ENCODE measurements around the gene DEPDC7. TPM values are rescaled to one million over a fixed set of nuclear protein-coding genes. Genes with fewer than 3 reads are reported as not detected.

Gene DEPDC7
- total and polyA plus RNA-seq, 2 of the 4 experiments (the other 2 are of a cell fraction), result 7.4 to 9.7 TPM

GRCh38 chr11:32983506-32983905, 32.2 kb upstream of the DEPDC7 start:
- Histone ChIP-seq H3K27me3 (ENCODE audit: control insufficient read depth, insufficient read depth, low read length) (no peaks in the 10 kb centered on the region), H4K91ac (ENCODE audit: insufficient read depth, low read depth, low read length) (no peak overlapping the region), H3K4ac (ENCODE audit: low read depth, low read length) (no peak overlapping the region), H4K5ac (ENCODE audit: low read depth, low read length) (no peak overlapping the region), H3K79me1 (ENCODE audit: low read depth in 1 of 2, low read length in 2 of 2) (0 out of 4 replicates have a peak, but pooled peaks cover 0 to 4% of the 10 kb centered on the region in 2 experiments), H2BK5ac (ENCODE audit: low read depth, low read length, poor library complexity, severe bottlenecking) (no peak overlapping the region), H3K9me1 (ENCODE audit: insufficient read depth, low read length) (peaks cover 4% of the 10 kb centered on the region), H3K27ac (ENCODE audit: insufficient read depth, low read length) (no peak overlapping the region), H3K36me3 (ENCODE audit: control insufficient read depth, insufficient read depth, low read length) (no peaks in the 10 kb centered on the region; the same call in 1 of the 2 replicates), H2AK5ac (ENCODE audit: low read depth, low read length) (no peak overlapping the region), H4K20me1 (ENCODE audit: insufficient read depth, low read length) (no peaks in the 10 kb centered on the region), H3K56ac (ENCODE audit: extremely low read depth, insufficient read depth, low read length) (no peak overlapping the region), H2AK9ac (replicated peaks; ENCODE audit: low read depth, low read length, poor library complexity) (no peak overlapping the region), H3K4me3 (ENCODE audit: insufficient read depth, low read depth, low read length) (no peak overlapping the region), H3K9me3 (ENCODE audit: control insufficient read depth, insufficient read depth, low read length) (no peaks in the 10 kb centered on the region), H3K4me2 (ENCODE audit: low read depth, low read length) (no peak overlapping the region), H3K4me1 (ENCODE audit: control insufficient read depth, insufficient read depth, low read length) (peaks cover 6% of the 10 kb centered on the region), H3K18ac (ENCODE audit: low read depth, low read length) (no peak overlapping the region), H3K23ac (ENCODE audit: low read depth, low read length) (no peak overlapping the region), H2BK15ac (ENCODE audit: low read depth, low read length) (no peak overlapping the region), H3K9ac (ENCODE audit: low read depth, low read length) (no peak overlapping the region), H3K14ac (replicated peaks; ENCODE audit: low read depth, low read length) (no peak overlapping the region), H2BK20ac (ENCODE audit: low read depth, low read length) (no peak overlapping the region), H2BK120ac (ENCODE audit: low read depth, low read length) (no peak overlapping the region), H2AFZ (replicated peaks; ENCODE audit: low read length, poor library complexity) (no peak overlapping the region), H4K8ac (ENCODE audit: low read depth in 2 of 2, low read length in 2 of 2) (no peak overlapping the region)
- no TSS peak for BruUV-seq (replicated peaks)
- no peak for TF ChIP-seq RCOR1 (IDR thresholded peaks at IDR 0.05; ENCODE audit: insufficient replicate concordance, low read length)
- no peak for TF ChIP-seq ELK1 (IDR thresholded peaks at IDR 0.05; ENCODE audit: borderline replicate concordance, low read depth, low read length)
- TF ChIP-seq FOS (IDR thresholded peaks at IDR 0.05; ENCODE audit: low read depth, low read length), result no peak
- TF ChIP-seq RAD21 (IDR thresholded peaks at IDR 0.05; ENCODE audit: low read length), result no peak
- no peak for TF ChIP-seq POLR2A (IDR thresholded peaks at IDR 0.05; ENCODE audit: low read depth, low read length)
- no peak for TF ChIP-seq RFX5 (IDR thresholded peaks at IDR 0.05; ENCODE audit: low read depth, low read length)
- TF ChIP-seq MAFK (IDR thresholded peaks at IDR 0.05; ENCODE audit: low read depth, low read length), result no peak
- TF ChIP-seq USF2 (IDR thresholded peaks at IDR 0.05; ENCODE audit: low read depth, low read length), result no peak
- TF ChIP-seq CEBPB (IDR thresholded peaks at IDR 0.05; ENCODE audit: low read depth, low read length), result no peak
- no peak for TF ChIP-seq BHLHE40 (IDR thresholded peaks at IDR 0.05; ENCODE audit: low read depth, low read length)
- 94% methylated on average over 2 of the region's 2 CpGs; no CpG with 5 or more reads in 1 of the 2 experiments for WGBS, 2 experiments (ENCODE audit: extremely low coverage in 2 of 2, insufficient read length in 1 of 2)
- DNase-seq (no peak), ATAC-seq (ENCODE audit: low read depth) (peak; percentile 29; the same call in 1 of the 2 replicates)
- dilution Hi-C loops (cut with HindIII; ENCODE audit: low sequenced_read_pairs, unreplicated experiment), result no loop called here
- intact Hi-C loops (cut with micrococcal nuclease), result no loop called here
- in situ Hi-C loops (cut with MboI; ENCODE audit: low sequenced_read_pairs), result no loop called here
- CTCF ChIA-PET, result interaction anchor here (0.6 to 0.7 kb wide), 2 partner anchors 17 to 87 kb away, joined by 3 to 4 read pairs; no protein-coding TSS in a partner anchor
- POLR2A ChIA-PET (ENCODE audit: unreplicated experiment), result interaction anchor here (0.7 kb wide), 1 partner anchor 32 kb away, joined by 3 read pairs; the partner anchor contains the start of gene DEPDC7

Measured in IMR-90 (cell line).